Keratinocyte (primary cell): ENCODE data around the gene SEZ6.

Source experiments
- EZH2 ChIP-seq: IDR thresholded peaks from one replicate; pipeline ENCODE4 v1.6.1; 2012; ENCODE audit warnings: inconsistent platforms, mild to moderate bottlenecking, low read length, moderate library complexity
- TF ChIP-seq, protein P1 (sequence below), 3 experiments: IDR thresholded peaks in 1 of 3; conservative IDR thresholded peaks in 1 of 3; optimal IDR thresholded peaks in 1 of 3; 2 replicates in 2 of 3; 3 replicates in 1 of 3; pipeline versions ENCODE3 to v1.5.1; 2011; ENCODE audit warnings: low read length in 3 of 3, mild to moderate bottlenecking in 3 of 3, moderate library complexity in 2 of 3, control low read depth in 1 of 3, inconsistent platforms in 1 of 3; ENCODE audit not compliant: insufficient read depth in 2 of 3; ENCODE audit errors: extremely low read depth in 1 of 3

GRCh38 chr17:28996554-28997096 lies 9.2 kb downstream of the SEZ6 start:
- TF ChIP-seq, protein P1, sequence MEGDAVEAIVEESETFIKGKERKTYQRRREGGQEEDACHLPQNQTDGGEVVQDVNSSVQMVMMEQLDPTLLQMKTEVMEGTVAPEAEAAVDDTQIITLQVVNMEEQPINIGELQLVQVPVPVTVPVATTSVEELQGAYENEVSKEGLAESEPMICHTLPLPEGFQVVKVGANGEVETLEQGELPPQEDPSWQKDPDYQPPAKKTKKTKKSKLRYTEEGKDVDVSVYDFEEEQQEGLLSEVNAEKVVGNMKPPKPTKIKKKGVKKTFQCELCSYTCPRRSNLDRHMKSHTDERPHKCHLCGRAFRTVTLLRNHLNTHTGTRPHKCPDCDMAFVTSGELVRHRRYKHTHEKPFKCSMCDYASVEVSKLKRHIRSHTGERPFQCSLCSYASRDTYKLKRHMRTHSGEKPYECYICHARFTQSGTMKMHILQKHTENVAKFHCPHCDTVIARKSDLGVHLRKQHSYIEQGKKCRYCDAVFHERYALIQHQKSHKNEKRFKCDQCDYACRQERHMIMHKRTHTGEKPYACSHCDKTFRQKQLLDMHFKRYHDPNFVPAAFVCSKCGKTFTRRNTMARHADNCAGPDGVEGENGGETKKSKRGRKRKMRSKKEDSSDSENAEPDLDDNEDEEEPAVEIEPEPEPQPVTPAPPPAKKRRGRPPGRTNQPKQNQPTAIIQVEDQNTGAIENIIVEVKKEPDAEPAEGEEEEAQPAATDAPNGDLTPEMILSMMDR (optimal IDR thresholded peaks at IDR 0.05 in 1 of 3, IDR thresholded peaks at IDR 0.05 in 1 of 3, conservative IDR thresholded peaks at IDR 0.05 in 1 of 3; ENCODE audit: extremely low read depth in 1 of 3, insufficient read depth in 2 of 3, low read length in 3 of 3) = no peak
- TF ChIP-seq EZH2 = no peak
